Sigmoid colon (tissue), 7 donors: ENCODE results near the gene TEAD2. TPM values are rescaled to one million over a fixed set of nuclear protein-coding genes. Genes with fewer than 3 reads are reported as not detected.

ENCODE experiments used
- DNase-seq: peaks from one replicate; pipeline ENCODE4 v3.0.0-alpha.2; 2019
- H3K27ac ChIP-seq, 4 donors: fragments of 200-600 bp; sonication (generic); one replicate each; pipeline ENCODE4 v1.5.1; 2016 to 2019; ENCODE audit warnings: mild to moderate bottlenecking in 1 of 4
- H3K27me3 ChIP-seq, 3 donors: fragments of 200-600 bp; sonication (generic); one replicate each; pipeline ENCODE4 v1.5.1; 2019; ENCODE audit warnings: mild to moderate bottlenecking in 1 of 3
- H3K36me3 ChIP-seq, 4 donors: fragments of 200-600 bp; sonication (generic); one replicate each; pipeline ENCODE4 v1.5.1; 2016 to 2019
- H3K4me1 ChIP-seq, 4 donors: fragments of 200-600 bp; sonication (generic); one replicate each; pipeline ENCODE4 v1.5.1; 2017 to 2019
- H3K4me3 ChIP-seq, 4 donors: fragments of 200-600 bp; sonication (generic); one replicate each; pipeline ENCODE4 v1.5.1; 2017 to 2019; ENCODE audit warnings: mild to moderate bottlenecking in 2 of 4, moderate library complexity in 1 of 4
- H3K9me3 ChIP-seq, 4 donors: fragments of 200-600 bp in 3 of 4; sonication (generic) in 3 of 4; one replicate each; pipeline versions ENCODE4 v1.5.1 to v1.6.1; 2013 to 2019
- CTCF ChIP-seq, 4 experiments: fragments of 450-650 bp in 3 of 4; fragments of 200-600 bp in 1 of 4; IDR thresholded peaks; one replicate each; pipeline ENCODE4 v1.5.1; 2016 to 2019; ENCODE audit warnings: antibody characterized with exemption in 4 of 4, mild to moderate bottlenecking in 3 of 4, moderate library complexity in 2 of 4
- EP300 ChIP-seq, 4 donors: sonication (generic); formaldehyde crosslinking; IDR thresholded peaks; one replicate each; pipeline ENCODE4 v1.6.1; 2017; ENCODE audit warnings: antibody characterized with exemption in 4 of 4
- POLR2A ChIP-seq, 2 donors: fragments of 450-650 bp; IDR thresholded peaks; one replicate each; pipeline ENCODE4 v1.6.1; 2016; ENCODE audit warnings: antibody characterized with exemption in 2 of 2, mild to moderate bottlenecking in 2 of 2, moderate library complexity in 2 of 2
- POLR2AphosphoS5 ChIP-seq, 4 donors: sonication (generic); formaldehyde crosslinking; IDR thresholded peaks; one replicate each; pipeline ENCODE4 v1.6.1; 2017; ENCODE audit warnings: antibody characterized with exemption in 4 of 4
- WGBS, 2 donors: extraction: QIAGEN DNeasy Blood & Tissue Kit; methylation state at CpG; one replicate each; pipeline ENCODE4 v1.1.7; 2013; 5-methylcytosine and 5-hydroxymethylcytosine counted together
- intact Hi-C: fragments of 100-400 bp; cut with DNase I; formaldehyde crosslinking; loops from one replicate; pipeline ENCODE4 v1.15.1; 2023
- polyA plus RNA-seq, 3 donors: library from polyadenylated mRNA; stranded (reverse); fragments of 200-250 nt; gene quantifications; one replicate each; pipeline ENCODE4 v1.2.3, GENCODE V29; 2013
- small RNA-seq, 3 donors: library from RNA; depleted of rRNA; stranded (forward); fragments of <200 nt; gene quantifications; one replicate each; pipeline ENCODE3, GENCODE V24; 2016
- total RNA-seq, 4 donors: library from RNA; depleted of rRNA; stranded (reverse); fragments of >200 nt; gene quantifications; one replicate each; pipeline ENCODE4 v1.1.0, GENCODE V29; 2016
- donor health status: healthy with polysubstance abuse.
- donor health status: Bipolar disorder and iron deficiency.
- donor health status: healthy.

Gene TEAD2
- total and polyA plus RNA-seq, 7 donors: 5.8 to 74.9 (median 60.6) TPM

DNA sequence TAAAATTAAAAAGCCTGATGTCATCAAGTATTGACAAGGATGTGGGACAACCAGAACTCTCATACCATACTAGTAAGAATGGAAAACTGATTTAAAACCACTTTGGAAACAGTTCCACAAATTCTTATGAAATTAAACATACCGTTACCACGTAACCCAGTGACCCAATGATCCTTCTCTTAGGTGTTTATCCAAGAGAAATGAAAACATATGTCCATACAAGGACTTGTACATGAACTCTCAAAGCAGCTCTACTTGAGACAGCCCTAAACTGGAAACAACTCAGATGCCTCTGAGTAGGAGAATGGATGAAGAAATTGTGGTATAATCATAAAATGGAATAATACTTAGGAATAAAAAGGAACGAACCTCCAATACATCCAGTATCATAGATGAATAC, 64.8 kb downstream of the TEAD2 start:
- no peak overlapping the region for H3K27ac ChIP-seq
- TF ChIP-seq POLR2AphosphoS5 (IDR thresholded peaks at IDR 0.05): no peak
- TF ChIP-seq POLR2A (IDR thresholded peaks at IDR 0.05): no peak
- WGBS, 2 donors: 74 to 78% methylated on average over 3 of the region's 3 CpGs
- no peaks in the 10 kb centered on the region for H3K4me1 ChIP-seq
- intact Hi-C loops: no loop called here
- H3K4me3 ChIP-seq: no peak overlapping the region
- peaks cover 0 to 8% (median 0%) of the 10 kb centered on the region in 4 donors for H3K36me3 ChIP-seq
- no peaks in the 10 kb centered on the region for H3K27me3 ChIP-seq
- DNase-seq: no peak
- no peaks in the 10 kb centered on the region for H3K9me3 ChIP-seq

DNA sequence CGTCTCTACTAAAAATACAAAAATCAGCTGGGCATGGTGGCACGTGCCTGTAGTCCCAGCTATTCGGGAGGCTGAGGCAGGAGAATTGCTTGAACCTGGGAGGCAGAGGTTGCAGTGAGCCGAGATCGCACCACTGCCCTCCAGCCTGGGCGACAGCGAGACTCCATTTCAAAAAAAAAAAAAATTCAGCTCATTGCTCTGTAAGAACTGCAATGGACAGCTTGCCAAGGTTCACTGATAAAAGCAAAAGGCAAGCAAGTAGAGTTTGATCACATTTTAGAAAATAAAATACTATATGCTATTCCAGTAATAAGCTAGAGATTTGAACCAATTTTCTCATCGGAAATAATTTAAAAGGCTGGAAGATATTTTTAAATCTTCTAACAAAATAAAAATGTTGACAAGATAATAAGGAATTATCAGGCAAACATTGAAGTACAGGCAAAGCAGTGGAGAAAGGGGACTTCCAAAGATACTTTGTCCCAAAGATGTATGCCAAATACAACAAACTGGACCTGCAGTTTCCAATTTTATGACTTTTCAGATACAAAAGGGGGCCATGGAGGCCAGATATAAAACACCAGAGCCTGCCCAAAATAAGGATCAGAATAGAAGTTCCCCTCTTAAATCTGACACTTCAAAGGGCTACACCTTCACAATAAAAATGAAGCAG, 66.9 kb downstream of the TEAD2 start:
- intact Hi-C loops: no loop called here
- Histone ChIP-seq H3K4me1 (no peaks in the 10 kb centered on the region), H3K4me3 (no peak overlapping the region), H3K27ac (no peak overlapping the region), H3K27me3 (no peaks in the 10 kb centered on the region), H3K9me3 (no peaks in the 10 kb centered on the region), H3K36me3 (peaks cover 0 to 8% (median 0%) of the 10 kb centered on the region in 4 donors)
- WGBS, 2 donors: 90 to 92% methylated on average over 8 of the region's 8 CpGs
- DNase-seq: no peak
- TF ChIP-seq POLR2AphosphoS5 (IDR thresholded peaks at IDR 0.05): no peak
- no peak for TF ChIP-seq POLR2A (IDR thresholded peaks at IDR 0.05)
- TF ChIP-seq CTCF (IDR thresholded peaks at IDR 0.05): no peak
- no peak for TF ChIP-seq EP300 (IDR thresholded peaks at IDR 0.05)

DNA sequence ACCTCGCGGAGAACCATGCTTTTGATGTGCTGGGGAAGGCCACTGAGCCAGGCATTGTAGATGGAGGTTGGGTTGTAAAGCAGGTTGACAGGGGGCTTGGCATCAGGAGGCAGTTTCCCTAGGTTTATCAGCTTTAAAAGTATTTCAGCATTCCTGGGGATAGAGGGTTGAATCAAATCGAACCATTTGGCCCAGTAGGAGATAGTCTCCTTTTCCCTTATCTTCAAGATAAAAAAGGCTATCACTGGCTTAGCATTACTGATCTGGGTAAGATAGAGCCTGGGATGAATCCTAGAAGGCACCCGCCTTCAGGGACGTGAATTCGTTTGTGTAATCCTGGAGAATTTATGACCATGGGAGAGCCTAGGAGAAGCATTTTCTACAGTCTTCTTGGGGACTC, 67.8 kb downstream of the TEAD2 start:
- intact Hi-C loops: no loop called here
- Histone ChIP-seq H3K4me1 (no peaks in the 10 kb centered on the region), H3K9me3 (no peaks in the 10 kb centered on the region), H3K4me3 (no peak overlapping the region), H3K27ac (no peak overlapping the region), H3K36me3 (peaks cover 0 to 8% (median 0%) of the 10 kb centered on the region in 4 donors), H3K27me3 (no peaks in the 10 kb centered on the region)
- TF ChIP-seq POLR2A (IDR thresholded peaks at IDR 0.05): no peak
- no peak for TF ChIP-seq EP300 (IDR thresholded peaks at IDR 0.05)
- TF ChIP-seq CTCF (IDR thresholded peaks at IDR 0.05): no peak
- TF ChIP-seq POLR2AphosphoS5 (IDR thresholded peaks at IDR 0.05): no peak
- 80 to 83% methylated on average over 6 of the region's 6 CpGs for WGBS, 2 donors
- no peak for DNase-seq

Small RNA genes within 50 kb of the gene (small RNA-seq; reads per million reads assigned to genes)
- 0 reads per million in 3 donors for gene MIR4324

Other genes with a start within 250 kb of the TEAD2 start
- 10 to 100 TPM; 17.4 to 28.8 (median 26.7) TPM for gene LIN7B, start 248.0 kb downstream of the TEAD2 start, total RNA-seq
- gene LIN7B, start 248.0 kb downstream of the TEAD2 start, polyA plus RNA-seq: 10 to 100 TPM in 2 of 3 donors, 1 to 10 TPM in 1; 9.9 to 12.0 (median 12.0) TPM
- gene C19orf73, start 243.3 kb downstream of the TEAD2 start, total RNA-seq: 1 to 10 TPM in 3 of 4 donors, not detected in 1; 1.6 to 2.1 (median 1.8) TPM
- gene C19orf73, start 243.3 kb downstream of the TEAD2 start, polyA plus RNA-seq: 1 to 10 TPM; 2.4 to 5.1 (median 3.3) TPM
- gene PPFIA3, start 242.9 kb downstream of the TEAD2 start, total RNA-seq: 1 to 10 TPM; 2.0 to 3.9 (median 3.1) TPM
- gene PPFIA3, start 242.9 kb downstream of the TEAD2 start, polyA plus RNA-seq: 10 to 100 TPM; 18.6 to 35.3 (median 21.3) TPM
- 1 to 10 TPM in 1 of 4 donors, under 1 TPM in 3; 0.16 to 1.1 (median 0.69) TPM for gene HRC, start 207.0 kb downstream of the TEAD2 start, total RNA-seq
- 1 to 10 TPM in 2 of 3 donors, under 1 TPM in 1; 0.46 to 6.6 (median 1.7) TPM for gene HRC, start 207.0 kb downstream of the TEAD2 start, polyA plus RNA-seq
- 10 to 100 TPM in 3 of 4 donors, 1 to 10 TPM in 1; 7.9 to 18.0 (median 12.5) TPM for gene TRPM4, start 204.6 kb downstream of the TEAD2 start, total RNA-seq
- gene TRPM4, start 204.6 kb downstream of the TEAD2 start, polyA plus RNA-seq: 100 to 1,000 TPM in 1 of 3 donors, 10 to 100 TPM in 2; 40.5 to 166 (median 40.8) TPM
- gene SLC6A16, start 37.2 kb downstream of the TEAD2 start, total RNA-seq: 1 to 10 TPM; 1.1 to 3.6 (median 2.2) TPM
- gene SLC6A16, start 37.2 kb downstream of the TEAD2 start, polyA plus RNA-seq: under 1 TPM in 2 of 3 donors, not detected in 1; under 0.01 to 0.85 TPM
- gene CD37, start 27.0 kb downstream of the TEAD2 start, total RNA-seq: 10 to 100 TPM in 1 of 4 donors, 1 to 10 TPM in 3; 5.8 to 10.3 (median 9.2) TPM
- gene CD37, start 27.0 kb downstream of the TEAD2 start, polyA plus RNA-seq: 100 to 1,000 TPM in 1 of 3 donors, 10 to 100 TPM in 1, 1 to 10 TPM in 1; 7.2 to 220 (median 14.3) TPM
- gene DKKL1, start 1.5 kb upstream of the TEAD2 start, total RNA-seq: 1 to 10 TPM in 2 of 4 donors, not detected in 2; 1.8 to 2.0 TPM
- 1 to 10 TPM in 1 of 3 donors, under 1 TPM in 1, not detected in 1; 0.17 to 3.6 TPM for gene DKKL1, start 1.5 kb upstream of the TEAD2 start, polyA plus RNA-seq
- gene KASH5, start 25.8 kb upstream of the TEAD2 start, total RNA-seq: not detected
- gene KASH5, start 25.8 kb upstream of the TEAD2 start, polyA plus RNA-seq: under 1 TPM in 1 of 3 donors, not detected in 2; 0.04 TPM
- gene PTH2, start 61.0 kb upstream of the TEAD2 start, total RNA-seq: not detected
- gene PTH2, start 61.0 kb upstream of the TEAD2 start, polyA plus RNA-seq: not detected
- not detected for gene GFY, start 63.0 kb upstream of the TEAD2 start, total RNA-seq
- not detected for gene GFY, start 63.0 kb upstream of the TEAD2 start, polyA plus RNA-seq
- gene SLC17A7, start 79.1 kb upstream of the TEAD2 start, total RNA-seq: 1 to 10 TPM in 1 of 4 donors, under 1 TPM in 2, not detected in 1; 0.28 to 1.4 (median 0.82) TPM
- gene SLC17A7, start 79.1 kb upstream of the TEAD2 start, polyA plus RNA-seq: 1 to 10 TPM in 1 of 3 donors, under 1 TPM in 2; 0.23 to 1.8 (median 0.41) TPM
- 10 to 100 TPM; 62.9 to 99.6 (median 81.4) TPM for gene PIH1D1, start 89.4 kb upstream of the TEAD2 start, total RNA-seq
- 100 to 1,000 TPM in 1 of 3 donors, 10 to 100 TPM in 2; 63.6 to 105 (median 65.5) TPM for gene PIH1D1, start 89.4 kb upstream of the TEAD2 start, polyA plus RNA-seq
- gene ALDH16A1, start 90.8 kb upstream of the TEAD2 start, total RNA-seq: 10 to 100 TPM; 14.1 to 25.3 (median 18.1) TPM
- 10 to 100 TPM; 14.3 to 44.2 (median 18.0) TPM for gene ALDH16A1, start 90.8 kb upstream of the TEAD2 start, polyA plus RNA-seq
- 10 to 100 TPM in 1 of 4 donors, 1 to 10 TPM in 3; 4.6 to 11.1 (median 6.1) TPM for gene FLT3LG, start 111.8 kb upstream of the TEAD2 start, total RNA-seq
- 10 to 100 TPM in 2 of 3 donors, 1 to 10 TPM in 1; 2.1 to 18.6 (median 14.9) TPM for gene FLT3LG, start 111.8 kb upstream of the TEAD2 start, polyA plus RNA-seq
- gene RPL13A, start 125.2 kb upstream of the TEAD2 start, total RNA-seq: 1,000 to 10,000 TPM; 2,552 to 5,599 (median 4,191) TPM
- gene RPL13A, start 125.2 kb upstream of the TEAD2 start, polyA plus RNA-seq: 1,000 to 10,000 TPM; 4,070 to 6,094 (median 4,207) TPM
- gene RPS11, start 134.0 kb upstream of the TEAD2 start, total RNA-seq: 1,000 to 10,000 TPM; 3,843 to 9,166 (median 6,008) TPM
- gene RPS11, start 134.0 kb upstream of the TEAD2 start, polyA plus RNA-seq: 1,000 to 10,000 TPM; 4,449 to 8,009 (median 5,043) TPM
- gene FCGRT, start 150.2 kb upstream of the TEAD2 start, total RNA-seq: 100 to 1,000 TPM; 164 to 203 (median 178) TPM
- gene FCGRT, start 150.2 kb upstream of the TEAD2 start, polyA plus RNA-seq: 100 to 1,000 TPM; 222 to 317 (median 243) TPM
- gene RCN3, start 165.6 kb upstream of the TEAD2 start, total RNA-seq: 10 to 100 TPM; 14.5 to 43.8 (median 20.6) TPM
- 10 to 100 TPM; 13.6 to 28.2 (median 21.6) TPM for gene RCN3, start 165.6 kb upstream of the TEAD2 start, polyA plus RNA-seq
- gene NOSIP, start 218.1 kb upstream of the TEAD2 start, total RNA-seq: 10 to 100 TPM; 47.6 to 67.8 (median 62.3) TPM
- 100 to 1,000 TPM in 2 of 3 donors, 10 to 100 TPM in 1; 96.1 to 123 (median 113) TPM for gene NOSIP, start 218.1 kb upstream of the TEAD2 start, polyA plus RNA-seq
- under 1 TPM in 1 of 4 donors, not detected in 3; 0.71 TPM for gene PRRG2, start 218.9 kb upstream of the TEAD2 start, total RNA-seq
- gene PRRG2, start 218.9 kb upstream of the TEAD2 start, polyA plus RNA-seq: 10 to 100 TPM in 2 of 3 donors, 1 to 10 TPM in 1; 7.2 to 18.9 (median 18.3) TPM
- gene PRR12, start 228.8 kb upstream of the TEAD2 start, total RNA-seq: 10 to 100 TPM in 1 of 4 donors, 1 to 10 TPM in 3; 5.4 to 16.1 (median 6.1) TPM
- gene PRR12, start 228.8 kb upstream of the TEAD2 start, polyA plus RNA-seq: 10 to 100 TPM in 1 of 3 donors, 1 to 10 TPM in 2; 3.0 to 20.4 (median 4.2) TPM